BJ (cell line): ENCODE measurements around the gene CLASP1. TPM values are rescaled to one million over a fixed set of nuclear protein-coding genes. Genes with fewer than 3 reads are reported as not detected.

Experiments
- CTCF ChIA-PET: fragments of 350-600 bp; formaldehyde crosslinking; extraction: SDS; loops from one replicate; lab custom pipeline; 2021; ENCODE audit warnings: antibody characterized with exemption, inconsistent platforms; lab: Yijun Ruan, JAX
- POLR2A ChIA-PET: fragments of 300-600 bp; sonication (Branson Sonifier 250); formaldehyde crosslinking; extraction: SDS; loops from one replicate; lab custom pipeline; 2021; ENCODE audit warnings: antibody characterized with exemption; lab: Charles Lee
- DNase-seq: peaks from one replicate; pipeline ENCODE4 v3.0.0-alpha.2; 2011; ENCODE audit warnings: low read depth
- H3K27me3 ChIP-seq: 2 replicates; pipeline ENCODE4 v1.6.0; 2011; ENCODE audit warnings: low read length; ENCODE audit not compliant: control insufficient read depth, insufficient read depth
- H3K36me3 ChIP-seq: 2 replicates; pipeline ENCODE4 v1.5.1; 2011; ENCODE audit warnings: low read length; ENCODE audit not compliant: control insufficient read depth, insufficient read depth
- H3K4me3 ChIP-seq: 2 replicates; pipeline ENCODE4 v1.5.1; 2011; ENCODE audit warnings: low read depth, mild to moderate bottlenecking, control low read depth, low read length
- polyA plus RNA-seq: library from polyadenylated mRNA; depleted of rRNA; stranded (reverse); fragments of >200 nt; gene quantifications from 2 replicates; pipeline ENCODE4 v1.2.3, GENCODE V29; 2011
- TF ChIP-seq, protein P1 (sequence below): IDR thresholded peaks from 2 replicates; pipeline ENCODE4 v1.5.1; 2011; ENCODE audit warnings: low read depth, mild to moderate bottlenecking, control low read depth, inconsistent platforms, low read length, moderate library complexity; ENCODE audit not compliant: insufficient read depth

The CLASP1 gene
- polyA plus RNA-seq, 1 experiment = 7.1 TPM

DNA sequence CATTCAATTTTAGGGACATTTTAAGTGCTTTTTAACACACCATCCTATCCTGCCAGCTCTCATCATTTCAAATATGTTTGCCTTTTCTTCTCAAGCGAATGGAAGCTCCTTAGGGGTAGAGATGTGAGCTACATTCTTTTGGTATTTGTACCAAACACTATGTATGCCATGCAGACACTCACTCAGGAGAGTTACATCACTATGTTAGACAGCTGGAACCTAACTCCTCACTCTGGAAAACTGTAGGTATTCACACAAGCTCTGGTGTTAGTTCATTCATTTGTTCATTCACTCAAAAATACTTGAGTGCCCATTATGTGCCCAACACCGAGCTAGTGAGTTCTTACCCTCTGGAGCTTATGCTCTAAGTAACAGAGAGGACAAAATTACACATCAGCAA lies 144.9 kb downstream of the CLASP1 start:
- Histone ChIP-seq H3K27me3 (no peaks in the 10 kb centered on the region), H3K36me3 (no peaks in the 10 kb centered on the region), H3K4me3 (no peak overlapping the region)
- CTCF ChIA-PET = interaction anchor here (1.5 kb wide), 1 partner anchor 70 kb away, joined by 4 read pairs; no protein-coding TSS in a partner anchor
- DNase-seq = no peak
- POLR2A ChIA-PET = interaction anchor here (0.6 kb wide), 1 partner anchor 132 kb away, joined by 4 read pairs; no protein-coding TSS in a partner anchor
- TF ChIP-seq, protein P1, sequence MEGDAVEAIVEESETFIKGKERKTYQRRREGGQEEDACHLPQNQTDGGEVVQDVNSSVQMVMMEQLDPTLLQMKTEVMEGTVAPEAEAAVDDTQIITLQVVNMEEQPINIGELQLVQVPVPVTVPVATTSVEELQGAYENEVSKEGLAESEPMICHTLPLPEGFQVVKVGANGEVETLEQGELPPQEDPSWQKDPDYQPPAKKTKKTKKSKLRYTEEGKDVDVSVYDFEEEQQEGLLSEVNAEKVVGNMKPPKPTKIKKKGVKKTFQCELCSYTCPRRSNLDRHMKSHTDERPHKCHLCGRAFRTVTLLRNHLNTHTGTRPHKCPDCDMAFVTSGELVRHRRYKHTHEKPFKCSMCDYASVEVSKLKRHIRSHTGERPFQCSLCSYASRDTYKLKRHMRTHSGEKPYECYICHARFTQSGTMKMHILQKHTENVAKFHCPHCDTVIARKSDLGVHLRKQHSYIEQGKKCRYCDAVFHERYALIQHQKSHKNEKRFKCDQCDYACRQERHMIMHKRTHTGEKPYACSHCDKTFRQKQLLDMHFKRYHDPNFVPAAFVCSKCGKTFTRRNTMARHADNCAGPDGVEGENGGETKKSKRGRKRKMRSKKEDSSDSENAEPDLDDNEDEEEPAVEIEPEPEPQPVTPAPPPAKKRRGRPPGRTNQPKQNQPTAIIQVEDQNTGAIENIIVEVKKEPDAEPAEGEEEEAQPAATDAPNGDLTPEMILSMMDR = no peak

DNA sequence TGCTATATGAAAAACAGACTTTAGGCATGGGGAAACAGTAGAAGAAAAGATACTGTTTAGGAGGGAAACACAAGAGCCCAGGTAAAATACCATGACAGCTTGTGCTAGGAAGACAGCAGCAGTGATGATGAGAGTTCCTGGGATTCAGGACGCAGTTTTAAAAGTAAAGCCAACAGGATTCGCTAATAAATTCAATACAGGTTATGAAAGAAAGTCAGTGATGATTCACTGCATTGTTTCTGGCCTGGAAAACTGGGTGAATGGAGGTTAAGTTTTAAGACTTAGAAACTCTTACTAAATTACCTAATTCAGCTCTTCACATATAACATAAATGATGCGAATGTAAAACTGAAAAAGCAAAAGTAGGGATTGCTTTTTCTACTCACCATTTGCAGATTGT lies 146.5 kb downstream of the CLASP1 start:
- POLR2A ChIA-PET = no interaction called here
- DNase-seq = peak; percentile 34
- Histone ChIP-seq H3K27me3 (no peaks in the 10 kb centered on the region), H3K4me3 (no peak overlapping the region), H3K36me3 (no peaks in the 10 kb centered on the region)
- TF ChIP-seq, protein P1 = no peak
- CTCF ChIA-PET = no interaction called here

DNA sequence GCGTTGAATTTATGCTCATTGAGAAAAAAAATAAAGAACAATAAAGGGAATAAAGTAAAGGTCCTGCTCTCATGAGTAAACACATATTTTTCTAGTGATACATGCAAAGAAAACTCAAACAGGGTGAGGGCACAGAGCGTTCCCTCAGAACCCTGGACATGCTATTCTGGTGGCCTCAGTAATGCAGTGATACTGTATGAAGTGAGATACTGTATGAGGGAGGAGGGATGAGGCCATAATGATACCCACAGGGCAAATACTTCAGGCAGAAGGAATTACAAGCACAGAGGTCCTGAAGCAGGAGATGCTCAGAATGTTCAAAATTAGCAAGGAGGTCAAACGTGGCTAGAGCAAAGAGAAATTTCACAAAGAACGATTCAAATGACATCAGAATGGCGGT lies 147.0 kb downstream of the CLASP1 start:
- Histone ChIP-seq H3K4me3 (no peak overlapping the region), H3K27me3 (no peaks in the 10 kb centered on the region), H3K36me3 (no peaks in the 10 kb centered on the region)
- TF ChIP-seq, protein P1 = no peak
- DNase-seq = peak; percentile 74
- ChIA-PET POLR2A (no interaction called here), CTCF (no interaction called here)

DNA sequence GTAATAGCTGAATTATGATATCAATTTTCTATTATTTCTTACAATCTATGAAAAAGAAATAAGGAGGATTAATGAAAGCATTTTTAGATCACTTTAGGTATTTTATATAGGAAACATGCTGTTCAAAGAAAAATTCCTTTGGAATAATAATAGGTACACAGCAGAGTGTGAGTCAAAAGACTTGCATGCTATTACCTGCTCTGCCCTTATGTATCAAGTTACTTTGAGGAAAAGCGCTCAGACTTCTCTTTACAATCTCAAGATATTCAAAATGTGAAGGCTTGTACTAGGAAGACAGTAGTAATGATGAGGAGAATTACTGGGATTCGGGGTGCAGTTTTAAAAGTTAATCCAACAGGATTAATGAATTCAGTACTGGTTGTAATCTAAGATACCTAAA lies 147.7 kb downstream of the CLASP1 start:
- no peak for DNase-seq
- H3K4me3 ChIP-seq = no peak overlapping the region
- TF ChIP-seq, protein P1 = no peak
- H3K27me3 ChIP-seq = no peaks in the 10 kb centered on the region
- ChIA-PET POLR2A (no interaction called here), CTCF (interaction anchor here (0.8 kb wide), 1 partner anchor 406 kb away, joined by 5 read pairs; no protein-coding TSS in a partner anchor)
- H3K36me3 ChIP-seq = no peaks in the 10 kb centered on the region

DNA sequence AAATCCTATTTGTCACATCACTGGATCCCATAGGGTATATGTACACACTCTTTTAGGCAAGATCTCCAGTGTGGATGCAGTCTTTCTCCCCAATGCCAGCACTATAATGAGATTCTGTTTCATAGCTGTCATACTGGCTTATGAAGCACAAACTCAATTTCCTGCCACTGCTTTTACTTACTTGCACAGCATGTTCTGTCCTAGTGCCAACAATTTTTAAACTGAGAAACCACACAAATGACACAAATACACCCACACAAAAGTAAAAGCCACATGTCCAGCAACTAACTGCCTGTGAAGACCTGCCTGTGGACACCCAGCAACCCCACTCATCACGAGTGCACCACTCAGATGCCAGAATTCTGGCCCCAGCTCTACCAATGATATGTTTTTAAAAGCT lies 148.2 kb downstream of the CLASP1 start:
- POLR2A ChIA-PET = no interaction called here
- TF ChIP-seq, protein P1 = no peak
- CTCF ChIA-PET = interaction anchor here (0.8 kb wide), 1 partner anchor 406 kb away, joined by 5 read pairs; no protein-coding TSS in a partner anchor
- DNase-seq = peak; percentile 56
- Histone ChIP-seq H3K27me3 (no peaks in the 10 kb centered on the region), H3K36me3 (no peaks in the 10 kb centered on the region), H3K4me3 (no peak overlapping the region)
